GM19239 (cell line): ENCODE results near the gene TEX19.
"Not testable (repeated sequence)": the region's sequence is repeated elsewhere in the genome, so short reads cannot be mapped to it uniquely, and the experiment has no call there.

ENCODE experiments used
- DNase-seq: peaks from one replicate; pipeline ENCODE4 v3.0.0; 2011; ENCODE audit warnings: low spot score; ENCODE audit not compliant: insufficient read length
- FAIRE-seq: peaks from 2 replicates; lab custom pipeline; 2011; peaks lifted over from hg19 to GRCh38; lab: Jason Lieb, UNC

The TEX19 gene

GRCh38 chr17:82351254-82351712 lies 7.8 kb upstream of the TEX19 start:
- FAIRE-seq = peak; percentile 64

GRCh38 chr17:82351713-82352488 lies 7.1 kb upstream of the TEX19 start:
- DNase-seq (peak; percentile 87), FAIRE-seq (peak; percentile 88)

More at GRCh38 chr17:82351254-82351712, 7.8 kb upstream of the TEX19 start:
- DNase-seq = no peak

DNA sequence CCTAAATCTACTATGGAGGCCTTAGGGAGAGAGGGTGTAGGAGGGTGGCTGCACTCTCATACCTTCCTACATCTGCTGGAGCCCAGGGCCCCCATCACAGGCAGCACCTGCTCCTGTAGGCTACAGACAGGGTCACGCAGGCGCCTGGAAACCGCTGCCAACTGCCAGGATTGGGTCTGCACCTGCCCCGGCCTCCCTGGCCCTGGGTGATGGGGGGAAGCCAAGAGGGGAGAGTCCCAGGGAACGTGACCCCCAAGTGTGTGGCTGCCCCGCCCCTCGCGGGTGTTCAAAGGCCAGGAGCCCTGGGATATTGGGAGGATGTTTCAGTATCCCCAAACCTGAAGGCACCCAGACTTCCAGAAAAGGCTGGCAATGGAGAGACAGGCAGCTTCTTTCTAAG lies 5.6 kb upstream of the TEX19 start:
- FAIRE-seq (no peak), DNase-seq (no peak)

DNA sequence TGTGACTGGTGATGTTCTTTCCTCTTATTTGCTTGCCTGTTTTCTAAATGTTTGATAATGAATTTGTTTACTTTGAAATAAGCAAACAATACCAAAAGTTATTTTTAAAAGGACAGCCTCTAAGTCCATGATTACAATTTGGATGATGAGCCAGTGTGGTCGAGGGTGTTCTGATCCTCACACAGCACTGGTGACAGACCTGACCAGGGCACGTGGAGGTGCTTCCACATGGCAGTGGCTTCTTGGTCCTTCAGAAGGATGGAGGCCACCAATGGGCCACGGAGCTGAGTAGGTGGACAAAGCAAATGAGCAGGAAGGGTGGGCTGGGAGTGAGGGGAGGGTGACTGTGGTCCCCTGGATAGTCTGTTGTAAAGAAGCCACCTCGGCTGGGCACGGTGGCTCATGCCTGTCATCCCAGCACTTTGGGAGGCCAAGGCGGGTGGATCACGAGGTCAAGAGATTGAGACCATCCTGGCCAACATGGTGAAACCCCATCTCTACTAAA lies 4.2 kb upstream of the TEX19 start:
- no peak for FAIRE-seq
- no peak for DNase-seq

- DNase-seq (no peak), FAIRE-seq (no peak)
These were observed 3.1 kb upstream of the TEX19 start for GRCh38 chr17:82355770-82356427.

- no peak for FAIRE-seq
- DNase-seq = no peak
These were observed 2.1 kb upstream of the TEX19 start for GRCh38 chr17:82356845-82357355.

DNA sequence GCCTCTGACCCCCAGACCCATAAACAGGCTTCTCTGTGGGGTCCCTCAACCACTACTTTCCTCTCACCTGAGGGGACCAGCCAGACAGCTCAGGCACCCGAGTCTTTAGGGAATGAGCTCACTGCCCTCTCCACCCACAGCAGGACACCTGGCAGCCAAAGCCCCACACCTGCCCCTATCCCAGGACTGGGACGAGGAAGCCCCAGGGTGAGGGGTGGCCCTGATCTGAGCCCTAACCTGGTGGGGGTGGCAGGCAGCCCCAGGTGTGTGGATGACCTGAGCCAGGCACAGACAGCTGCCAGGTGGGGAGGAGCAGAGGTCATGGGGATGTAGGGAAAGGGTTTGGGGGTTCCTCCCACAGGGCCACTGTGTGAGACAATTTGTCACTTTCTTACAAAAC lies 1.7 kb upstream of the TEX19 start:
- no peak for DNase-seq

GRCh38 chr17:82359451-82360074 lies 516 bp downstream of the TEX19 start:
- FAIRE-seq, DNase-seq: not testable (repeated sequence)

More for the DNA sequence above, 1.7 kb upstream of the TEX19 start:
- no peak for FAIRE-seq

- FAIRE-seq (no peak), DNase-seq (no peak)
These were observed 3.0 kb downstream of the TEX19 start for GRCh38 chr17:82361885-82362633.

GRCh38 chr17:82365606-82366295 lies 6.7 kb downstream of the TEX19 start:
- FAIRE-seq (no peak), DNase-seq (no peak)

- FAIRE-seq = no peak
- no peak for DNase-seq
These were observed 7.7 kb downstream of the TEX19 start for GRCh38 chr17:82366749-82367148.

DNA sequence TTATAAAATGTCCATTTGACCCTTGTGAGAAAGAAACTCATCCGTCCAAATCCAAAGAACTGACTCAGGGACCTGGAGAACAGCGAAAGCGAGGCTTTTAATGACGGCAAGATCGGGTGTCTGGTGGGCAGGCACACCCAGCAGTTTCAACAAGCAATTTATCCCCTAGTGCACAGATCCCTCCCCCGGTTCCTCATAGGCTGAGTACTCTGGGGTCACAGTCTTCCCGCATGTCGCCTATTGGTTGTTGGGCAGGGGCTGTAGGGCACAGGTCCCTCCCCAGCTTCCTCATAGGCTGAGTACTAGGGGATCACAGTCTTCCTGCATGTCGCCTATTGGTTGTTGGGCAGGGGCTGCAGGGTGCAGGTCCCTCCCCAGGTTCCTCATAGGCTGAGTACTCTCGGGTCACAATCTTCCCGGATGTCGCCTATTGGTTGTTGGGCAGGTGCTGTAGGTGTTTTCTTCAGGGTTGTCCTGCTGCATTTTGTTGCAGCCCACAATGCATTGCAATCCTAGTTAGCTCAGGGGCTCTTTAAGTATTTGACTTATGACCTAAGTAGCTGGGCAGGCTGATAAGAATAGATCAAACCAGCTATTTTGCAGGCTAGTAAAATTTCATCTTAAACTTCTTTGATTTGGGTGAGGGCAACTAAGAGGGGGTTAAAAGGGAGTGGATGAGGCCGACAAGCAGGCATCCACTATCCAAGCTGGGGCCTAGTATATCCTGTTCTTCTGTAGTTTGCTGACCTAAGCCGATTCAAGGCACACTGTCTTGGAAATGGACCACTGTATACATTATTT lies 8.9 kb downstream of the TEX19 start:
- FAIRE-seq (no peak), DNase-seq (no peak)

GRCh38 chr17:82369211-82369610 lies 10.2 kb downstream of the TEX19 start:
- DNase-seq = no peak
- no peak for FAIRE-seq

- FAIRE-seq = peak; percentile 98
These were observed 11.7 kb downstream of the TEX19 start for GRCh38 chr17:82370471-82371332.

GRCh38 chr17:82371333-82372248 lies 12.5 kb downstream of the TEX19 start, which contains the start of gene UTS2R:
TSS of gene UTS2R (plus strand) at chr17:82371765. CDS start at chr17:82374325, 2,560 bp downstream.
- FAIRE-seq (no peak), DNase-seq (no peak)

More at GRCh38 chr17:82370471-82371332, 11.7 kb downstream of the TEX19 start:
- peak; percentile 81 for DNase-seq

- FAIRE-seq (no peak), DNase-seq (no peak)
These were observed 13.4 kb downstream of the TEX19 start for GRCh38 chr17:82372249-82373071.
